Measurements from ENCODE around the gene PCMT1. TPM values are rescaled to one million over a fixed set of nuclear protein-coding genes. Genes with fewer than 3 reads are reported as not detected.
A peak's percentile ranks its signal among the peaks of the same experiment; 100 is the strongest.
"Not testable (repeated sequence)": the region's sequence is repeated elsewhere in the genome, so short reads cannot be mapped to it uniquely, and the experiment has no call there.

PCMT1 gene
- 10 to 100 TPM; 50.4 to 69.9 TPM for total RNA-seq
- long read RNA-seq, donor 1, transcript PCMT1-203 (8 exons, 1,938 nt), result minor isoform, 9 of 26 reads
- long read RNA-seq, donor 1, transcript PCMT1-205 (8 exons, 1,984 nt), result major isoform, 13 of 26 reads
- long read RNA-seq, donor 1, partial matches to known transcripts, result 1 of 26 reads
- long read RNA-seq, donor 1, other reads (novel, unspliced or antisense), result 1 of 26 reads
- long read RNA-seq, donor 2, transcript PCMT1-203 (8 exons, 1,938 nt), result minor isoform, 90 of 233 reads
- long read RNA-seq, donor 2, transcript PCMT1-205 (8 exons, 1,984 nt), result major isoform, 104 of 233 reads
- long read RNA-seq, donor 2, transcript PCMT1-201 (7 exons, 1,293 nt), result minor isoform, 17 of 233 reads
- long read RNA-seq, donor 2, partial matches to known transcripts, result 9 of 233 reads
- long read RNA-seq, donor 2, other reads (novel, unspliced or antisense), result 11 of 233 reads

DNA sequence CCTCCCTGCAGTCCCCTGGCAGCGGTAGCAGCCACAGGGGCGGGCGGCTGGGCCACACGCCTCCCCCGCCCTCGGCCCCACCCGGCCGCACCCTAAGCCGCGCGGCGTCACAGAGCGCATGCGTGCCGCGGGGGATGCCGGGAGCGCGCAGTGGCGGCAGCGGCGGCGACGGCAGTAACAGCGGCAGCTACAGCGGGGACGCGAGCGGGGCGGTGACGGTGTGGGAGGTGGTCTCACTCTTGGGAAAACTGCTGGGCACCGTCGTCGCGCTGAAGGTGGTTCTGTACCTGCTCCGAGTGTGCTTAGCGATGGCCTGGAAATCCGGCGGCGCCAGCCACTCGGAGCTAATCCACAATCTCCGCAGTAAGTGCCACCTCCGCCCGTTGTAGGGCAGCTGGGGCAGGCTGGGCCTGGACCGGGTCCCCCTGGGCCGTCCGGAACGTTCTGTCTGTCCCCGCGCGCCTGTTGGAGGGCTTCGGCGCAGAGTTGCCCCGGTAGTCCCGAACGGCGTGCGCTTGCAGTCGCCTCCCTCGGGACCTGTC is at the start of gene PCMT1:
PCMT1 (plus strand) TSS at position 148 of the 542 bp plus-strand sequence; CDS start at position 309, 161 bp downstream.
- intact Hi-C loops (cut with DNase I), result no loop called here
- DNase-seq (ENCODE audit: low spot score), result peak; percentile 98

DNA sequence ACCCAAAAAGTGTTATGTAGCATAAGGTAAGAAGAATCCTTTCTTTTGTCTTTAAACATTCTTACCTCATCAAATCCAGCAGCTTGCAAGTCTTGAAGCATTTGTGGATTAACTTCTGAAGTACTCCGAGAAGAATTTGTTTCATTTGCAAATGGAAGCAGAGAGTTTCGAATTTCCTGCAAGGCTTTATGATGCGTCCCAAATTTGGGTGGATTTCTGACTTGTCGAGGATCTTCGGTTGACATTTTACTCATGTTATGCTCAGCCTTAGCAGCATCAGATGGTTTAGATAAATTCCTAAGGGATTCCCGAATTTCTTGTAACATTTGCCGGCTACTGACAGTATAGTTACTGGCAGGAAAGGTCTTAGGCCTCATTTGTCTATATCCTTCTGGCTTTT is 47.8 kb upstream of the PCMT1 start:
- no peak for DNase-seq (ENCODE audit: low spot score)
- intact Hi-C loops (cut with DNase I), result no loop called here

DNA sequence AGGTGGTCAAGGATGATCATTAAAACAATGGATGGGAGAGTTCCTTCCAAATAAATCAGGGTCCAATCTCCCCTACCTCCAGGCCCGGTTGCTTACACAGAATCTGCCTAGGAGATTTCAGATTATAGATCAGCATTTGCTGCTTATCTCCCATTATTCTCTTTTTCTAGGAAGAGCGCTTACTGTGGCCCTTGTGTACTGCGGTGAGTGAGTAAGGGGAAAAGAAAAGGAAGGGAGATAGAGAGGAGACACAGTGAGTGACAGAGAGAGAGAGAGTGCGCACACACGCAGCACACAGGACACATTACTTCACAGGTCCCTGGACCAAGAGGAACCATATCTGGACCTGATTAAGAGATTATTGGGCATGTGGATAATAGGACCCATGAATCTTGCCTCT is 37.8 kb upstream of the PCMT1 start:
- intact Hi-C loops (cut with DNase I), result no loop called here

DNA sequence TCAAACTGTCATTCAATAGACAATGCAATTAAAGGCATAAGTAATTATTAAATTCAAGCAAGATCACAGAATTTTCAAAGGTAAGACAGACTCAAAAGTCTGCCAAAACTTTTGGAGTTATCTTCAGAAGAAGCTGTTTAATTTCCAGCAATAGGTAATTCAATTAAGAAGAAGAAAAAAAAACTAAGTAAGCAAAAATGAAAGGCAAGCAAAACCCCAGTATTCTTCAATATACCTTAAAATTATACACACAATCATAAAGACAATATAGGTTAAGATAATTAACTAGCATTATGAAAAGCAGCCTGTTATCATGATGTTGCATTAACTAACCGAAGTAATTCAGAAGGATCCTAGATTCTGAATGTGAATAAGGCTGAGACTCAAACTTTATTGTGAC is 35.1 kb upstream of the PCMT1 start:
- intact Hi-C loops (cut with DNase I), result no loop called here
- no peak for DNase-seq (ENCODE audit: low spot score)

More for the DNA sequence above, 37.8 kb upstream of the PCMT1 start:
- DNase-seq (ENCODE audit: low spot score), result no peak

DNA sequence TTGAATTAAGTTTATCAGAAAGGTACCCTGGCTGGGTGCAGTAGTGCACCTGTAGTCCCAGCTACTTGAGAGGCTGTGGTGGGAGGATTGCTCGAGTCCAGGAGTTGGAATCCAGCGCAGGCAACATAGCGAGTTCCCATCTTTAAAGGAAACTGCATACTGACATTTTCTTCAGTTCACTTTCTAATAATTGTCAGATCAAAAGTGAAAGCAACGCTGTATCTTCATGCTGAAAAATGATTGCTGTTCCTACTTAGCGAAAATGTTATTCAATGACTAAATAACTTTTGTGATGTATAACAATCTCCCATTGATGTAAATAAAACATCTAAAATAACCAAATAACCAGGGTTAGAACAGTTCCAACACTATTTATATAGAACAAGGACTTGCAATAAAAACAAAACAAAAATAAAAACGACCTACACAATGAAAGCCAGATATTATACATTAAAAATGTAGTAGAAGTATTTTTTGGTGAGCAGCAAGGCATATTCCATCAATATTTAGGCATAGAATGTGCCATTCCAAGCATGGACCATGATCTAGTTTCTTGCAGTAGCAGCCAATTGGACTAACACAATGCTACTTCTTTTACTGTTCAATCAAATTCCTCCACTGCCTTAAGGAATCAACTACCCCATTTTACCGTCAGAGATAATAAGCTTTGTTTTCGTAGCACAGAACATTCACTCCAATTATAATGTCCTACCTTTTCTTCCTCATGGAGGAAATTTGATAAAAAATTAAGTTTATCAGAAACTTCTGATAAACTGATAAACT is 33.2 kb upstream of the PCMT1 start:
- intact Hi-C loops (cut with DNase I), result no loop called here
- DNase-seq (ENCODE audit: low spot score), result no peak

DNA sequence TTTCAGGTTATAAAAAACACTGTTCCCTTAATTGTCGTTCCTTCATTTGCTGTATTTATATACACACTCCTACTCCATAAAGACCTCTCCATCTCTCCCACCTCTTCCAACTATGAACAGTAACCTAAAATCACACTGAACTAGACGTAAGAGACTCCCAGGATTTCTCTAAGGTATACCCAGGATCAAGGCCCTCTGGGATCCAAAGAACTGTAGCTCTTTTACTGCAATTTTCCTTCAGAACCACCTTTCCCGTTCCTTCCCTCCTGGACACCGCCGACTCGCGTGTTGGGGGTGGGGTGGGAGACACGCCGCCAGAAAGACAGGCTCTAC is 32.3 kb upstream of the PCMT1 start:
- intact Hi-C loops (cut with DNase I), result no loop called here
- DNase-seq (ENCODE audit: low spot score), result no peak

DNA sequence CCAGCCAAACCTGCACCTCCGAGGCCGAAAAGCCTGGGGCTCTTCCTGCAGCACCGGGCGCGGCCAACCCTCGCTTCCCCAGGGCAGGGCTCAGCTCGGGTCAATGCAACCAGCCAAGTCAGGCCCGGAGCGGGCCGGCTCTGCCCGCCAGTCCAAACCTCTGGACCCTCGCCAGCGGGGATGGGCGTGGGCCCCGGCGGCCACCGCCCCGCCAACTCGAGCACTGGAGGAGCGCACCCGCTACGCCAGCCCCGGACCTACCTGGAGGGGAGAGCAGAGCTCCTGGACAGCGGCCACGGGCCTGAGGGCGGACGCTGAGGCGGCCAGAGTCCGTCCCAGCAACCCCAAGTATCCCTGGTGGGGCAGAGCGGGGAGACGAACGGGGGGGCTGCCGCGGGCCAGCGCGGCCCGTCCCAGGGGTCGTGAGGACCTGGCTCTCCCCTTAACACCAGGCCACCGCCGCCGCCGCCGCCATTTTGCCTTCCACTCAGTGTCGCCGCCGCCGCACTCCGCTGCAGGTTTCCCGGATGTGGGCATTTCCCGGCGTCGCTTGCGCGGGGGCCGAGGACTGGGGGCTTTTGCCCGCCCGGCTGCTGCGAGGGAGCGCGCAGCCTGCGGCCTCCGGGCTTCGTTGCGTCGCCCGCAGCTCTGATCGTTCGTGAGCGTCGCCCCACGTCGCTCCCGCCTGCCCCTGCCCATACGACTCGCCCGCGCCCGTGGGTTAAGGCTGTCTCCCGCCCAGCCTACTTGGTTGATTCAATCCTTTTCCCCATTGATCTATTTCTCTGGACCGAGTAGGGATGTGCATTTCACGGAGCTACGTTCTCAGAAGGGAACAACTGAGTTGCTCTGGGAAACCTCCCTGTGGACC is 31.7 kb upstream of the PCMT1 start, which contains the start of gene LATS1:
LATS1 (minus strand) TSS at position 514 of the 871 bp plus-strand sequence. CDS start 15,975 bp downstream, outside the sequence.
- intact Hi-C loops (cut with DNase I), result no loop called here
- peak; percentile 97 for DNase-seq (ENCODE audit: low spot score)

DNA sequence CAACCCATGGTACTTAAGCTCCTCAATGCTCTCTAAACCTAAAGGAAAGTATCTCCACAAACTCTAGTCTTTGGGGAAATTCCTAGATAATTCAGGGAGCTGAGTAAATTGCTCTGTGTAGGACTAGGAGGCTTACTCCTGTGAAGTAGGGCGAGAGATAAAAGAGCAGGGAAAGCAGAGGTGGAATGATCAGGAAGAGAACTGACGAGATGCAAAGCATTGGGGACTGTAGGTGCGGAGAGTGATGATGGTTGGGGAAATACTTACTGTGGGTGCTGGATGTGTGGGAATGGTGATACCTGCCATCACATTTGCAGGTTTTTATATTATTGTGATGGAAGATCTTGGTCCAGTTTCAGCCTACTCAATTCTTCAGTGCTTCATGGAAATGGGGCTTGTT is 30.0 kb upstream of the PCMT1 start:
- no peak for DNase-seq (ENCODE audit: low spot score)
- intact Hi-C loops (cut with DNase I), result no loop called here

DNA sequence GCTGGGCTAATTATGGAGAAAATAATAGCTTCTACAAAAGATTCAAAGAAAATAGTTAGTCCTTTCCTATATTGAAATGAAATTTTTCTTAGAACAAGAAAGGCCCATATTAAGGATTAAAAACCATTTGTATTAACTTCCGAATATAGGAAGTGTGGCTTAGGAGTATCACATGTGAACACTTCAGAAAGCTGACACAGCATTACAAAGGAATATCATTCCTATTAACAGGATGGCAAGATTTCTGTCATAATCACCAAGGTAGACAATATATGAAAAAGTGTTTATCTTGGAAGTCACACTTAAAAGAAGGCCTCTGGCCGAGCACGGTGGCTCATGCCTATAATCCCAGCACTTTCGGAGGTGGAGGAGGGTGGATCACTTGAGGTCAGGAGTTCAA is 26.3 kb upstream of the PCMT1 start:
- DNase-seq (ENCODE audit: low spot score), result no peak
- intact Hi-C loops (cut with DNase I), result no loop called here

DNA sequence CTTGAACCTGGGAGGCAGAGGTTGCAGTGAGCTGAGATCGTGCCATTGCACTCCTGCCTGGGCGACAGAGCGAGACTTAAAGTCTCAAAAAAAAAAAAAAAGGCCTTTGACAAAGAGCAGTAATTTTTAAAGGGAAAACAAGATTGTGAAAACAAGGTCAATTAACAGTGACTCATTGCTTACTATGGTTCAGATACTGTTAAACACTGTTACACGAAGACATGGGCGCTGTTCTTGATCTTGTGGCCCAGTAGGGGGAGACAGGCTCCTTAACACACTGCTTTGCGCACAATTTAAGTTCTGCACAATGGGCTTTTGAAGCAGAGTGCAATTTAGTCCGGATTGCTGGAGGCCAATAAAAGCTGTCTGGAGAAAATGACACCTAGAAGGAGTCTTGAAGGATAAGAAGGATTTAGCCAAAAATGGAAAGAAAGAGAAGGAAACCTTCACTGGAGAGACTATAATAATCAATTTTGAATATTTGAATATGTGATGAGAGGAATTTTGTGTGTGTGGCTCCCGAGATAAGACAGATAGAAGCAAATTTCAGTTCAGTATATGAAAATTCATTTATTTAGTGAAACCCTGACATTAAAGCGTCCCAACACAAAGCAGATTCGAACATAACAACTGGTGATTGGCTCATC is 25.6 kb upstream of the PCMT1 start:
- no peak for DNase-seq (ENCODE audit: low spot score)
- intact Hi-C loops (cut with DNase I), result no loop called here

DNA sequence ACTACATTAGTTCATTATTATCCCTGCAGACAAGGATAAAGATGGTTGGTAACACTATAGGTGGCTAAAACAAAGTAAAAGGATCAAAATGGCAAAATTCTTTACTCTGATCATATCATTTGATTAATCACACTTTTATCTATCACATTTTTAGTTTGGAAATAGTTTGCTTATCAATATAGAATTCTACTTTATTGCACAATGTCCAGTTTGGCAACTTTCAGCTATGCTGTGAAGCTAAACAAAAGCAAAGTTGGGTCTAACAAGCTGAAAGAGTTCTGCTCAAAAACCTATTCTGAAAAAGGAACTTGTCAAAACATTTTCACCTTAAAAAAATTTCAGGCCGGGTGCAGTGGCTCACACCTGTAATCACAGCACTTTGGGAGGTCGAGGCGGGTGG is 23.8 kb upstream of the PCMT1 start:
- intact Hi-C loops (cut with DNase I), result no loop called here
- no peak for DNase-seq (ENCODE audit: low spot score)

DNA sequence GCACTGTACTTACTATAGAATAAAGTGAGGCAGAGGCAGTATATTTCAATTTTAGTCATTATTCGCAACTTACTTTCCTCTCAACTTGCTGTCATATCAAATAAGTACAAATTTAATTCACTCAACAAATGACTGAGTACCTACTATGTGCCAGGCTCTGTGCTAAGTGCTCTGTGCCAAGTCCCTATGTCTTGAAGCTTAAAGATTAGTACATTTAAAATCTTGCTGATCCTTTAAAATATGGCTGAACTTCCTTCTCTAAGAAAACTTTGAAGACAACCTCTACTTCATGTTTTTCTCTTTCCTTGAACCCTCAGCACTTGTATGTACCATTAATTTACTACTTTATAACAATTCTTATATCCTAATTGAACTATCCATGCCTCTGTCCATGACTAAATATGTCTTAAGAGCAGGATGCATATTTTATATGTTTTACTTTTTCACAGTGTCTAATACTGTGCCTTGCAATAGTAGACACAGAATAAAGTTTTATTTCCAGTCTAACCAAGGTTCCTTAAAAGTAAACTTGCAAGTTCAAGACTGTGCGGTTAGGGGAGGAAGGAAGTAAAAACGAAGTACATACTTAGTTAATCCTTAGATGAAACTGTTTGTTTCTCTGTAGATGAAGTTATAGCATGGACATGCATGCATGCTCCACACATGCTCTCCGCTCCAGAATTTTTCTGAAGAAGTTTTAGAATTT is 21.6 kb upstream of the PCMT1 start:
- intact Hi-C loops (cut with DNase I), result no loop called here
- DNase-seq (ENCODE audit: low spot score), result no peak

DNA sequence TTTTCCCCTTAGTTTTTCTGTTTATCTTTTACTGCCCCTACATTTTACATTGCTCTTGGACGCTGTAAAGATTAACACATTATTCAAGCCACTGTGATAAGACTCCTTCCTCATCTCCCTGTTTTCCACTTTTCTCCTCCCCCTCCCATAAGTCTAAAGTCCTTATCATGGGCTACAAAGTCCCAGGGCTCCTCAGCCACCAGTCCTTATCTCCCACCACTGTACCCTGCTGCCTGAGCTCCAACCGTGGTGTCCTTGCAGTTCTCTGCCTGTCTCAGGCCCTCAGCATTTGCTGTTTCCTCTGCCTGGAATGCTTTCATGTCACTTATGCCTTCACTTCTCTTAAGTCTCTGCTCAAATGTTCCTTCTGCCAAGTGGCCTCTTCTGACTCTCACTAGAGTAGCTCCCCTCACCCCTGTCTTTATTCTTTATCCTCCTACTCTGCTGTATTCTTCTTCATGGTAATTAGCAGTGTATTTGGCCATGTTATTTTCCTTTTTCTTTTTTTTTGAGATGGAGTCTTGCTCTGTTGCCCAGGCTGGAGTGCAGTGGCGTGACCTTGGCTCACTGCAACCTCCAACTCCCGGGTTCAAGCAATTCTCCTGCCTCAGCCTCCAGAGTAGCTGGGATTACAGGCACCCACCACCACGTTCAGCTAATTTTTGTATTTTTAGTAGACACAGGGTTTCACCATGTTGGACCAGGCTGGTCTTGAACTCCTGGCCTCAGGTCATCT is 20.9 kb upstream of the PCMT1 start:
- intact Hi-C loops (cut with DNase I), result no loop called here
- DNase-seq (ENCODE audit: low spot score), result no peak

DNA sequence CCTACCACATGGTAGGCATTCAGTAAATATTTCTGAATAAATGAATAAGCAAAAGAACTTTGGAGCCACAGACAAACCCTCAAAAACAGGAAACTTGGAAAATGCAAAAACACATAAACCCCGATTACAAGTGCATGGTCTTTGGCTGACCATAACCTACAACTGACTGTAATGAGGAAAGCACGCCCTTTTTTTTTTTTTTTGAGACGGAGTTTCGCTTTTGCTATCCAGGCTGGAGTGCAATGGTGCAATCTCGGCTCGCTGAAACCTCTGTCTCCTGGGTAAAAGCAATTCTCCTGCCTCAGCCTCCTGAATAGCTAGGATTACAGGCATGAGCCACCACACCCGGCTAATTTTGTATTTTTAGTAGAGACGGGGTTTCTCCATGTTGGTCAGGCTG is 19.7 kb upstream of the PCMT1 start:
- intact Hi-C loops (cut with DNase I), result loop anchor here in 1 of 2 donors (10.0 kb wide), 1 partner anchor 495 kb away; no protein-coding TSS in a partner anchor
- no peak for DNase-seq (ENCODE audit: low spot score)

DNA sequence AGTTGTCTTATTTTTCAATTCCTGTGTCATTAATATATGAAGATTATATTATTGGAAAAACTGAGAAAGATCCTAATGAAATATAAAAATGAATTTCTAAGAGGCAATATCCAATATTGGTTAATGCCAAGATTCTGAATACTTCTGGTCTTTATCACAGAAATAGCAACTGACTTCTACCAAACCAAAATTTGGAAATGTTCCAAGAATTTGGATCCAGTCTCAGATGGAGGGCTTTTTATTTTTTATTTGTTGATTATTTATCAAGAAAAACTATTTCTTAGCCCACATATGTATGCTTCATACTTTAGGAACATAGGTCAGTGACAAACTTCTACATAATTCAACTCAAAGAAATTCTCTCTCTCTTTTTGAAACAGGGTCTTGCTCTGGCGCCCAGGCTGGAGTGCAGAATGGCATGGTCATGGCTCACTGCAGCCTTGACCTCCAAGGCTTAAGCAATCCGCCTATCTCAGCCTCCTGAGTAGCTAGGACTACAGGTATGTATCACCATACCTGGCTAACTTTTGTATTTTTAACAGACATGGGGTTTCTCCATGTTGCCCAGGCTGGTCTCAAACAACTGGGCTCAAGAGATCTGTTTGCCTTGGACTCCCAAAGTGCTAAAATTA is 16.3 kb upstream of the PCMT1 start:
- no peak for DNase-seq (ENCODE audit: low spot score)
- intact Hi-C loops (cut with DNase I), result loop anchor here in 1 of 2 donors (10.0 kb wide), 1 partner anchor 498 kb away; no protein-coding TSS in a partner anchor

DNA sequence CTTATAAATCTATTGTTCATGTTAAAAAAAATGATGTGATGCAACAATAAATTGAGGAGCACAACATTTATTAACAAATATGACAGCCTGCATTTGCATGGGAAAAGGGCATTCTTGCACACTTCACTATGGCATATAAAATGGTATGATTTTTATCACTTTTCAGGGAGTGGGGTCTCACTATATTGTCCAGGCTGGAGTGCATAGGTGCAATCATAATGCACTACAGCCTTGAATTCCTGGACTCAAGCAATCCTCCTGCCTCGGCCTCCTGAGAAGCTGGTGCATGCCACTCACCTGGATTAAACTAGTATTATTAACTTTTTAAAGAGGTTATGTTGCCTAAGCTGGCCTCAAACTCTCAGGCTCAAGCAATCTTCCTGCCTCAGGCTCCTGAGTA is 14.6 kb upstream of the PCMT1 start:
- no peak for DNase-seq (ENCODE audit: low spot score)
- intact Hi-C loops (cut with DNase I), result loop anchor here in 1 of 2 donors (10.0 kb wide), 1 partner anchor 500 kb away; no protein-coding TSS in a partner anchor

DNA sequence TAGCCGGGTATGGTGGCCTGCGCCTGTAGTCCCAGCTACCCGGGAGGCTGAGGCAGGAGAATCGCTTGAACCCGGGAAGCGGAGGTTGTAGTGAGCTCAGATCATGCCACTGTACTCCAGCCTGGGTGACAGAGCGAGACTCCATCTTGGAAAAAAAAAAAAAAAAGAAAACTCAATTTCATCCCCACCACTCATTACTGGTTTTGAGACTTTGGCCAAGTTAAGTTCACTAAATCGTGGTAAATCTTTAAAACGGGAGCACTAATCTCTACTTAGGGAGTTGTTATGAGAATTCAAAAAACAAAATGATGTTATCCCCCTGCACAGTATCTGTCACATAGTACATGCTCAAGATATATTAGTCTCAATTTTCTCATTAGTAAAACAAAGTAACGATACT is 4.3 kb upstream of the PCMT1 start:
- DNase-seq (ENCODE audit: low spot score); intact Hi-C loops (cut with DNase I): not testable (repeated sequence)
